GM18873 (cell line): Measurements from ENCODE around the gene NPFFR2.
"Not testable (repeated sequence)": the region's sequence is repeated elsewhere in the genome, so short reads cannot be mapped to it uniquely, and the experiment has no call there.

Source experiments
- ATAC-seq: cut with Tn5 transposase; IDR thresholded peaks from one replicate; pipeline ENCODE4 v1.9.1; 2021; ENCODE audit warnings: mild to moderate bottlenecking, moderate library complexity, moderate number of reproducible peaks; ENCODE audit not compliant: unreplicated experiment, low FRiP score

NPFFR2 gene

DNA sequence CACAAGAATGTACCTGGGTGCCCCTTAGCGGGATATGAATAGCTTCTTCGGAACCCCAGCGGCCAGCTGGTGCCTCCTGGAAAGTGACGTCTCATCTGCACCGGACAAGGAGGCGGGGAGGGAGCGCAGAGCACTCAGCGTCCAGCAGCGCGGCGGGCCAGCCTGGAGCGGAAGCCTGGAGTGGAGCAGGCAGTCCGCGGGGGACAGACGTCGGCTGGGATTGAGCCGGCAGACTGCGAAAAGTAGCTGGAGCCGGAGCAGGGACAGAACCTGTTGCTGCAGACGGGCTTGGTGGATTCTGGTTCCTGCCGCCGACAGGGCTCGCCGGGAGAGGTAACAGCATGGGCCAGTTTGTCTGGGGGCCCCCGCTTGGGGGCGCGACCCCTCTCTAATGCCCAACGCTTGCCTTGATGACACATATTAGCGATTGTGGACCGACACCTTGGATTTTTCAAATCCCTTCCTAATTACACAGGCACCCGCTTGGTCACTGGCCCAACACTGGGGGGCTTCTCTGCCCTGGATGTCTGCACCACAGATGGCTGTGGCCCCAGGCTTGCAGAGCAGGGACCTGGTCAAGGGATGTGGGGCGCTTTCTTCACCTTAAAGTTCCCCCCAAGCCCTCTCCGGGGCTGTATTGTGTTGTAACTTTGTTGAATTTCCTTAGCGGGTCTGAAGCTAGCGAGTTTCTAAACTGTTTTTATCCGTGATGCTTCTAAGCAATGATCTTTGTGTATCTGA, at the start of gene NPFFR2:
Gene NPFFR2, plus strand, starts transcription at position 133 of the 741 bp plus-strand sequence. CDS start 96,592 bp downstream, outside the sequence.
- no peak for ATAC-seq

DNA sequence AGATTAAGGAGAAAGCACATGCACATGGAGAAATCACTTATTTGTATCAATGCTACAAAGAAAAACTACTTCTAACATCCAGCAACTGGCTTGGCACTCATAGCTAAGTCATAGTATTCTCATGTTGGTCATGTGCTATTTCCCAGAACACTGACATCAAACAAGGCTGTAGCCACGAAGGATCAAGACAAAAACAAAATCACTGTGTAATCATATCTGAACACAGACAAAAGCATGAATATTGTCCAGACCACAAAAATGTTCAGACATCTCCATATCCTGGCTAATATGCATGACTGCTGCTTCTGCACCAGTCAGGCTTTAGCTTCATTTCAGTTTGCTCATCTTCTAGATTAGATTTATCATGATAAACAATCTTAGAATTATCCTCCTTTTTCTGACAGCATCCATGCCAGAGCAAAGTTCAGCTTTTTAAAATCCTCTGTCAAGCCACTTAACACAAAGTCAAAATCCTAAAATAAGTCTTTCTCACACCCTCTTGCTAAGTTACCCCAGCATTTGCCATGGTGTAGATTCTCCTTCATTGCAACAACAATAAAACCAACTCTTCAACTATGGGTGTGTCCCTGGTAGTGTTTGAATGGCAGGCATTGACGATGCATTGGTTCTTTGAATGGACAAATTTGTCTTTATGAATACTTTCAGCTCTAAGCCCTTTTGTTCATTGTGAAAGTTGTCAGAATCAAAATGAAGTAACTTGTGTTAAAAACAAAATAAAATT, 39.1 kb upstream of the NPFFR2 start:
- ATAC-seq, result no peak

DNA sequence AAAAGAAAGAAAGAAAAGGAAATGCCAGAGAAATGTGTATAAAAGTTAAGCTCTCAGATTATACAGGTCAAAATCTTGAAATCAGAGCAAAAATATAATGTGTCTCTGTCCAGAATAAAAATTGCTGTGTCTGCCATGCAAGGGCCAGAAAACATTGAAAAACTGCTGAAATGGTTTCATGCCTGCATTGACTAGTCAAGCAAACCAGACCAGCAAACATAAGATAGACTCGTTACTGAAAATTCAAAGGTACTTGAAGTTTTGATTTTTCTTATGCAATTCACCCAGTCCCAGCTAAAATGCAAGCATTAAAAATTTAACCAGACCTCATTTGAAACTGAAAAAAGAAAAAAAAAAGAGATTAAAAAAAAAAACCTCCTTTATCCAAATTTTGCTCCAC, 37.2 kb upstream of the NPFFR2 start:
- no peak for ATAC-seq

- ATAC-seq, result no peak
Observed at GRCh38 chr4:71995297-71995696, 36.5 kb upstream of the NPFFR2 start.

DNA sequence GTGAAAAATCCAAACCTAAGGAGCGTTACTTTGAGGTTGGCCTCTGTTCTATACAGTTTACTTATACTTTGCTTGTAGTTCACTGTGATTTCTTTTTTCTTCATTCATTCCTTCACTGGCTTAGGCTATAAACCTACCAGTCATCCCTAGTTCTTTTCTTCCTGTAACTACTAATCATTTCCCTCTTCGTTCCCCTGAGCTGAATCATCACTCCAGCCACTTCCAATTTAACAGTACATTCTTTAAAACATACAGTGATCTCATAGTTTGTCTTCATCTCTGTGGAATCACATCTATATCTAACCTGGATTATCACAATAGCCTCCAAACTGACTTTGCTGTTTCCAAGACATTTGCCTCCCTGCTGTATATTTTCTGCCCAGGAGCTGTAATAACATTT, 25.2 kb upstream of the NPFFR2 start:
- no peak for ATAC-seq

GRCh38 chr4:72011906-72012305, 19.9 kb upstream of the NPFFR2 start:
- ATAC-seq, result no peak

- no peak for ATAC-seq
Observed at GRCh38 chr4:72016011-72016410, 15.8 kb upstream of the NPFFR2 start.

GRCh38 chr4:72019688-72020087, 12.1 kb upstream of the NPFFR2 start:
- ATAC-seq, result no peak

DNA sequence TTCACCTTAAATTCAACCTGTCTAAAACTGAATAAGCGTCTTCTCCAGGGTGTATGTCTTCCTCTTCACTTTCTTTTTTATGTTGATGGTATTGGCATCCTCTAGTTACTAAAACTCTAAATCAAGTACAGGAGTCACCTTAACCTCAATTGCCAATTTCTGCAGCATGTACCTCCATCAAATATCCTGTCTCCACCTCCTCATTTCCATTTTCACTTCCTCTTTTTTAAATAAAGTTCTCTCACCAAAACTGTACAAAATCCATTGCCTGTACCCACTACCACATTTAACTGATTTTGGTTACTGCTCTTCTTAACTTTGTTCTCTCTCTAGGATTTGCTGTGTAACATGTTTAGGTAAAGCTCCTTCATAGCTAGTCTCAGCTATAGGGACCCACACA, 9.2 kb upstream of the NPFFR2 start:
- no peak for ATAC-seq

DNA sequence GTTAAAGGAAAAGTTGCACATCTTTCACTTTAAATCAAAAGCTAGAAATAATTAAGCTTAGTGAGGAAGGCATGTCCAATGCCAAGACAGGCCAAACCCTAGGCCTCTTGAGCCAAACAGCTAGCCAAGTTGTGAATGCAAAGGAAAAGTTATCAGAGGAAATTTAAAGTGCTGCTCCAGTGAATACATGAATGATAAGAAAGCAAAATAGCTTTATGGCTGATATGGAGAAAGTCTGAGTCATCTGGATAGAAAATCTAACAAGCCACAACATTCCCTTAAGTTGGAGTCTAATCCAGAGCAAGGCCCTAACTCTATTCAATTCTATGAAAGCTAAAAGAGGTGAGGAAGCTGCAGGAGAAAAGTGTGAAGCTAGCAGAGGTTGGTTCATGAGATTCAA, 23.8 kb downstream of the NPFFR2 start:
- ATAC-seq, result no peak

GRCh38 chr4:72063726-72064125, 31.9 kb downstream of the NPFFR2 start:
- no peak for ATAC-seq

- no peak for ATAC-seq
Observed at GRCh38 chr4:72067051-72067450, 35.3 kb downstream of the NPFFR2 start.

DNA sequence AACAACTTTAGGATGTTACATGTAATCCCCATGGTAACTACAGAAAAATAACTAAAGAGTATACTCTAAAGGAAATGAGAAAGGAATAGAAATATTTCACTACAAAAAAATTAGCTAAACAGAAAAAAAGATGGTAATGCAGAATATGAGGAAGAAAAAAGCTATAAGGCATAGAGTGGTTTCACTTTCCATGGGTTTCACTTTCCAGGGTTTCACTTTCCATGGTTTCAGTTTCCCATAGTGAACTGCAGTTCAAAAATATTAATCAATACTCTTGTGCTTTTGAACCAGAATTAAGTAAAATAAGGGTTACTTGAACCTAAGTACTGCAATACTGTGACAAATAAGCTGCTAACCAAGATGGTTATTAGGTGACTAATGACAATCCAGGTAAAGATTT, 42.0 kb downstream of the NPFFR2 start:
- no peak for ATAC-seq

GRCh38 chr4:72076562-72076961, 44.8 kb downstream of the NPFFR2 start:
- no peak for ATAC-seq

- ATAC-seq, result no peak
Observed at GRCh38 chr4:72077346-72077745, 45.5 kb downstream of the NPFFR2 start.

DNA sequence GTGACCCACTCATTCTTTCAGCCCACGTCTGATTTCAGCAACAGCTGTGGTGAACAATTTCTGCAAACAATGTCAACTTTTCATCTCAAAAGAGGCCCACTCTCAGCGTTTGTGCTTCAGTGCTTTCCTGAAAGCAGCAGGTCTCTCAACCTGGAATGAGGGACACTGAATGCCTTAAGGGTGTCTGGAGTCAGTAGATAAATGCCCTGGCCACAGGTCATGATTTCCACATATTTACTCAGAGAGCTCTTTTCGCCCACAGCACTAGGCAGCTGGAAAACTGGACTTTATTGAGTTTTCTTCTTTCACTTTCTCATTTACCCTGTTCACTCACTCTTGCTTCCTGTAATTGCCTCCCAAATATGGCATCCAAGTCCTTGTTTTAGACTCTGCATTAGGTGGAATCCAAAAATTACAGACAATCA, 52.8 kb downstream of the NPFFR2 start:
- ATAC-seq, result peak; percentile 74

GRCh38 chr4:72090606-72091005, 58.8 kb downstream of the NPFFR2 start:
- not testable (repeated sequence) for ATAC-seq

DNA sequence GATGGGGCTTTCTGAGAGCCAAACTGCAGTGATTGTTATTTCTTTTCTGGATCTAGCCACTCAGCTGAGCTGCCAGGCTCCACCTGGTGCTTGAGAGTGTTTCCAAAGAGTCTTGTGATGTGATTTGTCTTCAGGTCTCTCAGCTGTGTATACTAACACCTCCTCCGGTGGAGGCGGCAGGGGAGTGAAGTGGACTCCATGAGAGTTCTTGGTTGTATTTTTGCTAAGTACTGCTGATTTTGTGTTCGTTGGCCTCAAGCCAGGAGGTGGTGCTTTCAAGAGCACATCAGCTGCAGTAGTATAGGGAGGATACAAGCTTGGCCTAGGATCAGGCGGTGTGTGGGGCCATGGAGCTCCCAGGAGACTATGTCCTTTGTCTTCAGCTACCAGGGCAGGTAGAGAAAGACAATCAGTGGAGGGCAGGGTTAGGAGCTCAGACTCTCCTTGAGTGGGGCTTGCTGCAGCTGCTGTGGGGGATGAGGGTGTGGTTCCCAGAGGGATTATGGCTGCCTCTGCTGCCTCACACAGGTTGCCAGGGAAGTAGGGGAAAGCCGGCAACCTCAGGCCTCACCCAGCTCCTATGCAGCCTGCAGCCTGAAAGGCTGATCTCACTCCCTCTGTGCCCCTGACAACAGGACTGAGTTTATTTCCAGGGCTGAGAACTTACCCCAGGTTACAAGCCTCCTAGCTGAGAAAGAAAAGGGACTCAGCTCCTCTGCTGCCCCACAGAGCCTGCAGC, 62.4 kb downstream of the NPFFR2 start:
- ATAC-seq, result no peak

DNA sequence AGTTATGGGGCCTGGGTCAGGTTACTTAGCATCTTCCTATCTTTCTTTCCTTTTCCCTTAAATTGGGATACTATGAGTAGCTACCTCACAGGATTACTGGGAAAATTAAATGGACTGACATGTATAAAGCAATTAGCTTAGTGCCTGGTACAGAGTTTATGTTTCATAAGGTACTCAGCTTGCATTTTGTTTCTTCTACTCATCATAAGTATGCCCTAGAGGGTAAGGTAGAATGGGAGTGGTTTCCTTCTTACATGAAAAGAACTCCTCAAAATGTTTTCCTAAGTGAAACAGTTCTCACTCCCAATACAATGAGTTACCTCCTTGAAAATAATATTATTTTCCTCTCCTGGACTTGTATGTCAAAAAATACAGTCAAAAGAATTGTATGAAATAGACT, 75.7 kb downstream of the NPFFR2 start:
- ATAC-seq, result no peak

GRCh38 chr4:72109364-72109763, 77.6 kb downstream of the NPFFR2 start:
- ATAC-seq, result no peak

DNA sequence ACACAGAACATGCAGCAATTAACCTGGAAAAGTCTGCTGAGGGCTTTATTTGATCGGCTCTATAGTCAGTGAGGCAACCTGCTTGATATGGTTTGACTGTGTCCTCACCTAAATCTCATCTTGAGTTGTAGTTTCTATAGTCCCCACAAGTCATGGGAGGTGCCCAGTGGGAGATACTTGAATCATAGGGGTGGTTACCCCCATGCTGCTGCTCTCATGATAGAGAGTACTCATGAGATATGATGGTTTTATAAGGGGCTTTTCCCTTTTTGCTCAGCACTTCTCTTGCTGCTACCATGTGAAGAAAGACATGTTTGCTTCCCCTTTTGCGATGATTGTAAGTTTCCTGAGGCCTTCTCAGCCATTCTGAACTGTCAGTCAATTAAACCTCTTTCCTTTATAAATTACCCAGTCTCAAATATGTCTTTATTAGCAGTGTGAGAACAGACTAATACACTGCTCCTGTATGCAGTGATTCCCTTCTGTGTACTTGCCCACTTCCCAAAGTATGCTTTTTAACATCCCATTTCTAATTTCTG, 78.2 kb downstream of the NPFFR2 start:
- no peak for ATAC-seq
